ENCODE data around the gene MTM1. TPM values are rescaled to one million over a fixed set of nuclear protein-coding genes. Genes with fewer than 3 reads are reported as not detected.

The MTM1 gene
- total RNA-seq, 3 donors from 2014 or later (not counting 1 experiment from before 2014, with no cell fraction given): 4.8 to 16.6 (median 6.1) TPM

DNA sequence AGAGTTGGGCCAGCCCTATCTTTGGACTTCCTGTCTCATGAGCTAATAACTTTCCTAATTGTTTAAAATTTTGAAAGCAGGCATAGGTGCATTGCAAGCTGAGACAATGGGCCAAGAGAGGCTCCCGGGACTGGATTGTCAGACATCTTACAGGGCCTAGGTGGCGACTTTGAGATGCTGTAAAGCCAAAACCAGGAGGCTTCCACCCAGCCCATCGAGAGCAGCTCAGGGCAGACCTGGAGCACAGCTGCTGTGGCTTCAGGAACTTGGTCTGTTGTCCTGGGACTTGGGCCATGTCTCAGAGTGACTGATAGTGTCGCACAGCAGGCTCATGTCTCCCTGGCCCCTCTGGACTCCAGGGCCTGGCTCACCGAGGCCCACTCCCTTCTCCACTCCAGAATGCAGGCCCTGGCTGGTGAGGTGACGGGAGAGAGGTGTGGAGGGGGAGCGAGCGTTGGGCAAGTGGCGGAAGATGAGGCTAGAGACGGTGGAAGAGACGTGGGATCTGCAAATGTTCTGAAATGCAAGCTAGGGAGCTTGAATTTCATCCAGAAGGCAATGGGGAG is 24.1 kb upstream of the MTM1 start:
- H3K36me3 Mint-ChIP-seq: no peaks in the 10 kb centered on the region
- no peaks in the 10 kb centered on the region for H3K36me3 ChIP-seq (ENCODE audit: control insufficient read depth, insufficient read depth, low read length)
- H3K9me3 Mint-ChIP-seq: no peaks in the 10 kb centered on the region
- ATAC-seq: no peak
- WGBS (ENCODE audit: insufficient coverage): 82% methylated on average over 7 of the region's 11 CpGs
- no peak overlapping the region for H3K4me3 Mint-ChIP-seq
- no peak overlapping the region for H3K27ac Mint-ChIP-seq
- intact Hi-C loops (cut with micrococcal nuclease): no loop called here
- TF ChIP-seq, protein P1, sequence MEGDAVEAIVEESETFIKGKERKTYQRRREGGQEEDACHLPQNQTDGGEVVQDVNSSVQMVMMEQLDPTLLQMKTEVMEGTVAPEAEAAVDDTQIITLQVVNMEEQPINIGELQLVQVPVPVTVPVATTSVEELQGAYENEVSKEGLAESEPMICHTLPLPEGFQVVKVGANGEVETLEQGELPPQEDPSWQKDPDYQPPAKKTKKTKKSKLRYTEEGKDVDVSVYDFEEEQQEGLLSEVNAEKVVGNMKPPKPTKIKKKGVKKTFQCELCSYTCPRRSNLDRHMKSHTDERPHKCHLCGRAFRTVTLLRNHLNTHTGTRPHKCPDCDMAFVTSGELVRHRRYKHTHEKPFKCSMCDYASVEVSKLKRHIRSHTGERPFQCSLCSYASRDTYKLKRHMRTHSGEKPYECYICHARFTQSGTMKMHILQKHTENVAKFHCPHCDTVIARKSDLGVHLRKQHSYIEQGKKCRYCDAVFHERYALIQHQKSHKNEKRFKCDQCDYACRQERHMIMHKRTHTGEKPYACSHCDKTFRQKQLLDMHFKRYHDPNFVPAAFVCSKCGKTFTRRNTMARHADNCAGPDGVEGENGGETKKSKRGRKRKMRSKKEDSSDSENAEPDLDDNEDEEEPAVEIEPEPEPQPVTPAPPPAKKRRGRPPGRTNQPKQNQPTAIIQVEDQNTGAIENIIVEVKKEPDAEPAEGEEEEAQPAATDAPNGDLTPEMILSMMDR (IDR thresholded peaks at IDR 0.05): no peak
- no peaks in the 10 kb centered on the region for H3K27me3 ChIP-seq (ENCODE audit: control insufficient read depth, insufficient read depth, low read length)
- no peak overlapping the region for H3K27ac ChIP-seq (ENCODE audit: low read length)
- H3K4me3 ChIP-seq (ENCODE audit: low read length): no peak overlapping the region
- H3K4me1 ChIP-seq (ENCODE audit: control insufficient read depth, insufficient read depth, low read length): peaks cover 62% of the 10 kb centered on the region
- peak in 1 of 2 donors; percentile 38 for DNase-seq
- H3K4me1 Mint-ChIP-seq: peaks cover 24 to 37% of the 10 kb centered on the region in 2 donors
- H3K27me3 Mint-ChIP-seq (ENCODE audit: low read depth in 2 of 2): peaks cover 0 to 8% of the 10 kb centered on the region in 2 donors
- H3K9me3 ChIP-seq (ENCODE audit: control insufficient read depth, insufficient read depth, low read length): no peaks in the 10 kb centered on the region

DNA sequence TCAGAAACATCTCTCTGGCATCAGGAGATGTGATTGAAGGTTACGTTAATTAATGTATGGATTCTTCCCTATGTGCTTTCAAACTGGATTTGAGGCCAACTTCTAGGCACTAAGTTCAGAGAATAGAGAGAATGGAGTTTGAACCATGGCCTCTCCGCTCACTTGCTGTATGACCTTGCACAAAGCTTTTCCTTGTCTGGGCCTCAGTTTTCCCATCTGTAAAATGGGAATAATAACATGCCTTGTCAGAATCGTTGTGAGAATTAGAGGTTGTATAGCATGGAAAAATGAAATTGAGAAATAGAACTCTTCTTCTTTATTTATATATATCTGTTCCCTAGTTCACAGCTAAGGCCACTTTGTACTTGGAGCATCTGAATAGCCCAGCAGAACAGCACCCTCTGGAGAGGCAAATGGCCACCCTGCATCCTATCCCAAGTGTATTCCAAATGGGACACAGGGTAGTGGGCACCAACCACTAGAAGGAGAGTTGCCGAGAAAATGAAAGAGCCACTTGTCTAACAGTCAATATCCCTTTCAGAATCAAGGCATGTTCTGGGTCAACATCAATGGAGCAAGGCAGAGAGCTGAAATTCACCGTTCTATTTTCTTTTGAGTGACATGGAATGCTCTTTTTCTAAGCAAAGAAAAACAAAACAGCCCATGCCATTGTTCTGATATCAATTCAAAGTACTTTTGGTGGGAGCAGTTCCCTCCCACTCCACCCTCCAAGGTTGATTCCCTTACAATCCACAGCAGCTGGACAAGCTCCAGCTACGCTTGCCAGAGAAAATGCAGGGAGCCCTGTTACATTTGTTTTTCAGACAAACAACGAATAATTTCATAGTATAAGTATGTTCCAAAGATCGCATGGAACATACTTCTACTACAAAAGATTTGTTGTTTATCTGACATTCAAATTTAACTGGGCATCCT is 23.3 kb upstream of the MTM1 start:
- Mint-ChIP-seq H3K9me3 (no peaks in the 10 kb centered on the region), H3K27ac (no peak overlapping the region), H3K4me3 (no peak overlapping the region), H3K4me1 (peaks cover 24 to 43% of the 10 kb centered on the region in 2 donors), H3K36me3 (no peaks in the 10 kb centered on the region), H3K27me3 (ENCODE audit: low read depth in 2 of 2) (peaks cover 0 to 8% of the 10 kb centered on the region in 2 donors)
- Histone ChIP-seq H3K4me1 (ENCODE audit: control insufficient read depth, insufficient read depth, low read length) (peaks cover 66% of the 10 kb centered on the region), H3K36me3 (ENCODE audit: control insufficient read depth, insufficient read depth, low read length) (no peaks in the 10 kb centered on the region), H3K4me3 (ENCODE audit: low read length) (no peak overlapping the region), H3K27me3 (ENCODE audit: control insufficient read depth, insufficient read depth, low read length) (no peaks in the 10 kb centered on the region), H3K9me3 (ENCODE audit: control insufficient read depth, insufficient read depth, low read length) (no peaks in the 10 kb centered on the region), H3K27ac (ENCODE audit: low read length) (no peak overlapping the region)
- intact Hi-C loops (cut with micrococcal nuclease): no loop called here
- ATAC-seq (no peak), DNase-seq (no peak)
- TF ChIP-seq, protein P1 (IDR thresholded peaks at IDR 0.05): no peak
- WGBS (ENCODE audit: insufficient coverage): 96% methylated on average over 6 of the region's 8 CpGs

DNA sequence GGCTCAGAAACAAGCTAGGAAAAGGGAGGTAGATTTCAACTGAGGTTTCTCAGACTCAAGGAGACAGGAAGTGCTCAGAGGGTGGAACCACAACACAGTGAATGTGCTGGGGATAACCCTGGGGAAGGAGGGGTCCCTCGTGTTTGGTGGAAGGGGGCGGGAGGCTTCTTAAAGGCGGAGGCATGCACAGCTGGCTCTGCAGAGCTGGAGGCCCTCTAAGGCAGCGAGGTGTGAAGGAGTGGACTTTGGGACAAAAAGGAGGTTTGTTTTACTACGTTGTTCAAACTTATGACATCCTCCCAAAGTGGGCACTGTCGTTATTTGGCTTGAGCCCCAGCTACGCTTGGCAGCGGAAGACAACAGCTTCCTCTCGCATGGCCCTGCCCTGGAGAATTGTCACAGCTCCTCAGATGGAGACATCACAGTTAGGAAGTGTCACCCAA is 21.7 kb upstream of the MTM1 start:
- Mint-ChIP-seq H3K27ac (peak overlapping the region; percentile 54 to 72), H3K4me3 (peak overlapping the region; percentile 62), H3K36me3 (no peaks in the 10 kb centered on the region), H3K27me3 (ENCODE audit: low read depth in 2 of 2) (peaks cover 0 to 8% of the 10 kb centered on the region in 2 donors), H3K4me1 (peaks cover 24 to 43% of the 10 kb centered on the region in 2 donors), H3K9me3 (no peaks in the 10 kb centered on the region)
- H3K36me3 ChIP-seq (ENCODE audit: control insufficient read depth, insufficient read depth, low read length): no peaks in the 10 kb centered on the region
- peak; percentile 57 to 73 (median 60) for ATAC-seq
- H3K4me3 ChIP-seq (ENCODE audit: low read length): no peak overlapping the region
- peak in 1 of 2 donors; percentile 78 for DNase-seq
- H3K27ac ChIP-seq (ENCODE audit: low read length): no peak overlapping the region
- H3K4me1 ChIP-seq (ENCODE audit: control insufficient read depth, insufficient read depth, low read length): peaks cover 63% of the 10 kb centered on the region
- WGBS (ENCODE audit: insufficient coverage): 16% methylated on average over 9 of the region's 9 CpGs
- TF ChIP-seq, protein P1 (IDR thresholded peaks at IDR 0.05): no peak
- H3K27me3 ChIP-seq (ENCODE audit: control insufficient read depth, insufficient read depth, low read length): no peaks in the 10 kb centered on the region
- intact Hi-C loops (cut with micrococcal nuclease): no loop called here
- no peaks in the 10 kb centered on the region for H3K9me3 ChIP-seq (ENCODE audit: control insufficient read depth, insufficient read depth, low read length)
